Measurements from ENCODE around the gene GIMAP1. TPM values are rescaled to one million over a fixed set of nuclear protein-coding genes. Genes with fewer than 3 reads are reported as not detected.

GIMAP1 gene
- total and polyA plus RNA-seq, 4 donors = 4.6 to 10.0 (median 7.6) TPM

- ATAC-seq (ENCODE audit: insufficient read depth, low FRiP score) (no peak), DNase-seq (no peak)
- Histone ChIP-seq H3K9me3 (ENCODE audit: control insufficient read depth in 4 of 4, insufficient read depth in 3 of 4, low read length in 3 of 4) (no peaks in the 10 kb centered on the region), H3K9ac (ENCODE audit: insufficient read depth in 1 of 2, low read length in 2 of 2) (no peak overlapping the region), H3K27ac (ENCODE audit: low read depth in 1 of 2, low read length in 1 of 2) (peak overlapping the region; percentile 39 to 93), H3K4me3 (peak overlapping the region; percentile 62), H3K27me3 (ENCODE audit: control insufficient read depth in 3 of 3, insufficient read depth in 3 of 3, low read length in 2 of 3) (peaks cover 0 to 11% (median 2%) of the 10 kb centered on the region in 3 donors), H3K4me1 (ENCODE audit: control insufficient read depth in 5 of 5, insufficient read depth in 5 of 5, low read length in 5 of 5) (peaks cover 0 to 4% (median 0%) of the 10 kb centered on the region in 5 donors), H3K36me3 (ENCODE audit: control insufficient read depth in 4 of 4, insufficient read depth in 4 of 4, low read length in 4 of 4) (peaks cover 0 to 13% (median 0%) of the 10 kb centered on the region in 4 donors)
- TF ChIP-seq CTCF (IDR thresholded peaks at IDR 0.05; ENCODE audit: control extremely low read depth, extremely low read depth) = no peak
- WGBS, 2 donors = 64 to 70% methylated on average over 5 of the region's 5 CpGs
Measured at GRCh38 chr7:150738591-150739001, 22.2 kb downstream of the GIMAP1 start.

- no peak overlapping the region for H3K9ac ChIP-seq (ENCODE audit: insufficient read depth in 1 of 2, low read length in 2 of 2)
- H3K36me3 ChIP-seq (ENCODE audit: control insufficient read depth in 4 of 4, insufficient read depth in 4 of 4, low read length in 4 of 4) = peaks cover 0 to 13% (median 0%) of the 10 kb centered on the region in 4 donors
- H3K27ac ChIP-seq (ENCODE audit: low read depth in 1 of 2, low read length in 1 of 2) = peak overlapping the region in 1 of 2 donors; percentile 39
- no peak overlapping the region for H3K4me3 ChIP-seq
- H3K9me3 ChIP-seq (ENCODE audit: control insufficient read depth in 4 of 4, insufficient read depth in 3 of 4, low read length in 3 of 4) = no peaks in the 10 kb centered on the region
- no peak for TF ChIP-seq CTCF (IDR thresholded peaks at IDR 0.05; ENCODE audit: control extremely low read depth, extremely low read depth)
- peaks cover 0 to 10% (median 2%) of the 10 kb centered on the region in 3 donors for H3K27me3 ChIP-seq (ENCODE audit: control insufficient read depth in 3 of 3, insufficient read depth in 3 of 3, low read length in 2 of 3)
- peaks cover 0 to 8% (median 0%) of the 10 kb centered on the region in 5 donors for H3K4me1 ChIP-seq (ENCODE audit: control insufficient read depth in 5 of 5, insufficient read depth in 5 of 5, low read length in 5 of 5)
- ATAC-seq (ENCODE audit: insufficient read depth, low FRiP score) = no peak
- DNase-seq = peak in 2 of 3 donors; percentile 19 to 23
Measured at GRCh38 chr7:150739033-150739432, 22.6 kb downstream of the GIMAP1 start.

- Histone ChIP-seq H3K4me3 (peak overlapping the region; percentile 49), H3K36me3 (ENCODE audit: control insufficient read depth in 4 of 4, insufficient read depth in 4 of 4, low read length in 4 of 4) (peaks cover 0 to 18% (median 0%) of the 10 kb centered on the region in 4 donors), H3K27ac (ENCODE audit: low read depth in 1 of 2, low read length in 1 of 2) (peak overlapping the region in 1 of 2 donors; percentile 49), H3K9ac (ENCODE audit: insufficient read depth in 1 of 2, low read length in 2 of 2) (no peak overlapping the region), H3K9me3 (ENCODE audit: control insufficient read depth in 4 of 4, insufficient read depth in 3 of 4, low read length in 3 of 4) (no peaks in the 10 kb centered on the region), H3K4me1 (ENCODE audit: control insufficient read depth in 5 of 5, insufficient read depth in 5 of 5, low read length in 5 of 5) (peaks cover 0 to 9% (median 0%) of the 10 kb centered on the region in 5 donors), H3K27me3 (ENCODE audit: control insufficient read depth in 3 of 3, insufficient read depth in 3 of 3, low read length in 2 of 3) (peaks cover 0 to 10% (median 0%) of the 10 kb centered on the region in 3 donors)
- ATAC-seq (ENCODE audit: insufficient read depth, low FRiP score) = no peak
- DNase-seq = no peak
- WGBS, 2 donors = 52 to 53% methylated on average over 10 of the region's 10 CpGs
- no peak for TF ChIP-seq CTCF (IDR thresholded peaks at IDR 0.05; ENCODE audit: control extremely low read depth, extremely low read depth)
Measured at GRCh38 chr7:150740053-150740452, 23.6 kb downstream of the GIMAP1 start.

Measured in lung (tissue), 12 donors.